A204.1 (cell line): Measurements from ENCODE around the gene RNU1-2.
"Not testable (repeated sequence)": the region's sequence is repeated elsewhere in the genome, so short reads cannot be mapped to it uniquely, and the experiment has no call there.

Experiments
- FAIRE-seq: peaks from 2 replicates; lab custom pipeline; 2012; peaks lifted over from hg19 to GRCh38; lab: Jason Lieb, UNC

The RNU1-2 gene

DNA sequence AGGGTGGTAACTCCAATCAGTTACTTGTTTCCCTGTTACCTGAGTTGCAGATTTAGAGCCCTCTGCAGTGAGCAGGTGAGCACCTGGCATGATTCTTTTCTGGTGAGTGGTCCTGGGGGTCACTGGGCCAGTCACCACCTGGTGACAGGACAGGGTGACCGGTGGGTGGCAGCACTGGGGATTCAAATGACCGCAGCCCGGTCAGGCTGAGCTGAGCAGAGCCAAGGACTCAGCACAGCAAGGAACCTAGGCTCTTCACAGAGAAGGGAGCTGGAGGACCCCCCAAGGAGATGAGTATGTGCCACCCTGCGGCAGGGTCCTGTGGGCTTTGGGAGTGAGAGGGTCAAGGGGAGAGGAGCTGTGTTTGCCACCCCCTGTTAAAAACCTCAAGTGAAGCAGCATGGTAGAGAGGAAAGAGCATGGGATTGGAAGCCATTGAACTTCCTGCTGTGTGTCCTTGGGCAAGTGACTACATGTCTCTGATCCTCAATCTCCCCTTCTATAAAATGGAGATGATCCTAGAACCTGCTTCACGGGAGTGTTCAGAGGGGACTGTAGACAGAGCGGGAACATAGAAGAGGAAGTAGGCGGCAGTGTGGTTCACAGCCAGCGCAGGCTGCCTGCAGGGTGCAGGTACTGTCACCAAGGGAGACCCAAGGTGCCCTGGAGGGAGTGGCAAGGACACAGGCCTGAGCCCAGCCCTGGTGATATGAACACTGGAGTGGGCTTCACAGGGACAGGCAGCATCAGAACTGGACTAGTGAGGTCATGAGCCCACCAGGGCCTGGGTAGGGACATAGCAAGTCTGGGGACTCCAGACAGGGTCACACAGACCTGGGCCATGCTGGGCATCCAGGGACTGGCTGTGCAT, 16.3 kb downstream of the RNU1-2 start:
- FAIRE-seq: not testable (repeated sequence)

GRCh38 chr1:16912742-16913141, 17.0 kb downstream of the RNU1-2 start:
- FAIRE-seq: not testable (repeated sequence)

- no peak for FAIRE-seq
These were observed 17.5 kb downstream of the RNU1-2 start for GRCh38 chr1:16913181-16913832.

GRCh38 chr1:16913833-16914662, 18.3 kb downstream of the RNU1-2 start:
- no peak for FAIRE-seq

GRCh38 chr1:16914928-16915626, 19.3 kb downstream of the RNU1-2 start:
- FAIRE-seq: not testable (repeated sequence)

- no peak for FAIRE-seq
These were observed 19.8 kb downstream of the RNU1-2 start for GRCh38 chr1:16915627-16915973.

- FAIRE-seq: not testable (repeated sequence)
These were observed 20.5 kb downstream of the RNU1-2 start for GRCh38 chr1:16916036-16916880.

GRCh38 chr1:16918371-16918770, 22.6 kb downstream of the RNU1-2 start:
- FAIRE-seq: no peak

GRCh38 chr1:16918936-16919665, 23.3 kb downstream of the RNU1-2 start:
- not testable (repeated sequence) for FAIRE-seq

DNA sequence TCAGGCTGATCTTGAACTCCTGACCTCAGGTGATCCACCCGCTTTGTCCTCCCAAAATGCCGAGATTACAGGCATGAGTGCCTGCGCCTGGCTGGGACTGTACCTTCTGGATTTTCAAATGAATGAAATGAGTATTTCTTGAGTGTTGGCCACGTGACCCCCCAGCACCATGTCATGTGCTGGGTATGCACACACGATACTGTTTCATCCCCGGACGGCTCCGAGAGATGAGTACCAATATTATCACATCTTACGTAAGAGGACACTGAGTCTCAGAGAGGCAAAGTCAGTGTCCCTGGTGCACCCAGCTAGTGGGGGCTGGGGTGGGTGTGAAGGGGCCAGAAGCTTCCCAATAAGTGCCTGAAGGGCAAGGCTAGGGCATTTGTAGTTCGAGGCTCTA, 25.2 kb downstream of the RNU1-2 start:
- FAIRE-seq: no peak

GRCh38 chr1:16921391-16922185, 25.8 kb downstream of the RNU1-2 start, which contains the start of gene CROCC:
Gene CROCC, plus strand, starts transcription at chr1:16921931. Its CDS starts 88 bp downstream, at chr1:16922019.
- FAIRE-seq: no peak

DNA sequence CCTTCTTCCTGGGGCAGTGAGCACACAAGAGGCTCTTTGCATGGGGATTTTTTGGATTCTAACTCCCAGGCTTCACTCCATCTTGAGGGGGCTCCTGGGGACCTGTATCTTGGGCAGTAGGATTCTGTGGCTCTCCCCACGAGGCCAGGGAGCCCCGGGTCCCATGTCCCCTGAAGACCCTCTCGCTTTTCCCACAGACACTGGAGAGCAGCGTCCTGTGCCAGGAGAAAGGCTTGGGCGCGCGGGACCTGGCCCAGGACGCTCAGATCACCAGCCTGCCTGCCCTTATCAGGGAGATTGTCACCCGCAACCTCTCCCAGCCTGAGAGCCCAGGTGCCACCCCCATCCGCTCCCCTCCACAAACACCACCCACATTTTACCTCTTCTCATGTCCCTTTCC, 26.7 kb downstream of the RNU1-2 start:
- FAIRE-seq: no peak

DNA sequence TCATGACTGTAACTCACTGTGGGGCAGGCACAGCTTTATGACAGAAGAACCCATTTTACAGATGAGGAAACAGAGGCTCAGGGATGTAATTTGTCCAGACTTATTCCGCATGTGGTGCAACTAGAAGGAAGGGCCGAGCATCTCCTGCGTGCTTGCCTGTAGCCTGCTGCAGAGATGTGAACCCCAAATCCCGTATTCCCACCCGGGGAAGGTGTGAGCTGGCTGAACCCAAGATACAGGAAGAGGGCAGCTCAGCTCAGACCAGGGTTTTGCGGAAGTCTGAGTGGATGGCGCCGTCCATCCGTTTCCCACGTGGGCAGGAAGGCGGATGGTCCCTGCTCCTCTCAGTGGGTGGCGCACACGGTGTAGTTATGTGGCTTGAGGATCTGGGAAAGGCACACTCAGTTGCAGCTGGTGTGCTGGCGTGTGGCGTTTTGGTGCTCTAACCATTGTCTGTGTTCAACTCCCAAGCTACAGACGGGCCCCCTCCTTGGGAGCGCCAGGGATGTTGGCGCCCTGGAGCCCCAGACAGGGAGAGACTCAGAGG, 27.2 kb downstream of the RNU1-2 start:
- FAIRE-seq: no peak

DNA sequence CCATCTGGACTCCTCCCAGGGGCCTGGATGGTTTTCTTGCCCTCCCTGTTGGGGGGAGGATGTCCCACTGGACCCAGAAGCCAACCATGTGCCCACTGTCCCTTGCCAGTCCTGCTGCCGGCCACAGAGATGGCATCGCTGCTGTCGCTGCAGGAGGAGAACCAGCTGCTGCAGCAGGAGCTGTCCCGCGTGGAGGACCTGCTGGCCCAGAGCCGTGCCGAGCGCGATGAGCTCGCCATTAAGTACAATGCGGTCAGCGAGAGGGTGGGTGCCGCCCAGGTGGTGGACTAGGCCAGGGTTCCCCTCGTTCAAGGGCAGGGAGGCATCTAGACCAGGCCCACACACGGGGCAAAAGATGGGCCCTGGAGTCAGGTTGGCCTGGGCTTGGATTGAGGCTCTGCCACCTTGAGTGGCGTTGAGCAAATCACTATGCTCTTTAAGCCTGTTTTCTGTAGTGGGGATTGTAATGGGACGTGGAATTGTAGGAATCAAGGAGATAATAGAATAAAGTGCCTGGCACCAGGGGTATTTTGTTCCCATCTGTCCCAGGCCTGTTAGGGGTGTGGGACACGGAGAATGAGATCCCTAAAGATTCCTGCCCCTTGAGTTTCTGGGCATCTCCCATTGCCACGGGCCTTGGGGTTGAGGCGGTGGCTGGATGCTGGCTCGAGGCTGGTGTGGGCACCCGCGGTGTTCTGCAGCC, 28.6 kb downstream of the RNU1-2 start:
- no peak for FAIRE-seq

- FAIRE-seq: no peak
These were observed 29.2 kb downstream of the RNU1-2 start for GRCh38 chr1:16924919-16925477.

DNA sequence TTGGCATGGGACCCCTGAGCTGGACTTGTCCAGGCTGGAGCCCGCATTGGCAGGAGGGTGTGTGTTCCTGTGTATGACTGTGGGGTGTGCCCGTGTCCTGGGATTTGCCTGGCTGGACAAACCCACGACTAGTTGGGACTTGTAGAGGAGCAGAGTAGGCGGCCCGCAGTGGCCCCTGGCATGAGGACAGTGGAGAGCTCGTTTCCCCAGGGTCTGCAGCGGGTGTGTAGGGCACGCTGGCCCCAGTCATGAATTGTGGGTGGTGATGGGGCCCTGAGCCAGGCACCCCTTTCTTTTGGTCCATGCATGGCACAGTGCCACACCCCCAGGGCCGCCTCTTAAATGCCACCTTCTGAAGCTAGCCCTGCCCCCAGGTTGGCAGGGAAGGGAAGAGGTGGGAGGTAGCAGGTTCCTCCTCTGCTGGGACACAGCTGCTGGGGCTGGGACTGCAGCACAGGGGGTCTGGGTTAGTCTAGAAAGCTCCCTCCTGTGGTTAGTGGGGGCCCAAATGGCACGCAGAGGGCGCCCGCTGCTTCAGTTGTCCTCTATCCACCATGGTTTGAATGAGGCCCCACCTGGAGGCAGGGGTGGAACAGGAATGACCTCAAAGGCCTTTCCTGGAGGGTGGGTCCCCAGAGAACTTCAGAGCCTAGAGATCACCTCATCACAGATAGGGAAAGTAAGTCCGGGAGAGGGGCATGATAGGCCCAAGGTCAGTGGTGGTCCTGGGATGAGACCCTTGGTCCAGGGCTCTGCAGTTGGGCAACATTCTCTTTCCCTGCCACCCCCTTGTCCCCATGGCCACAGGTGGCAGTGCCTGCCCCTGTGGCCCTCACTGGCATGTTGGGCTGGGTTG, 30.1 kb downstream of the RNU1-2 start:
- FAIRE-seq: no peak

DNA sequence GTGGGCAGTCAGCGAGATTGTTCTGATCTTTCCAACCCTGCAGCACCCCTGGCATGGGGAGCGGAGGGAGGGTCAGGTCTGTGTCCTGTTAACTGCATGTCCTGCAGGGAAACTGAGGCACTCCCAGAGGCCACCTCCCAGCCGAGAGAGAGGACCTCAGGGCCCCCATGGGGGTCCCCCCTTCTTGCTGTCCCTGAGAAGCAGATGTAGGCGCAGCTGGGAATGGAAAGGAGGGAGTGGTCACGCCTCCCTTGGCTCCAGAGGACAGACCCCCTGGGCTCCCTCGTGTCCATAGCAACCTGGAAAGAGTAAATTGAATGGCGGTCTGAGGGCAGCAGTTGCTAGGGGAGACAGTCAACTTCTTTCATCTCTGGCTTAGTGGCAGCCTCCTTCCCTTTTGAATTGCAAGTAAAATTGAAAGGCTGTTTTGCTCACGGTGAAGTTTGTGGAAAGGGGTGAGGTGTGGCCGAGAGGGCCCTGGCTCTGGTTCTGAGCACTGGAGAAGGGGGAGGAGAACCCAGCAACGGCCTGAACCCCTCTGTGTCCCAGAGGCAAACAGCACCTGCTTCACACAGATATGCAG, 30.8 kb downstream of the RNU1-2 start:
- no peak for FAIRE-seq
